ENCODE measurements around the gene GSN. TPM values are rescaled to one million over a fixed set of nuclear protein-coding genes. Genes with fewer than 3 reads are reported as not detected.

GSN gene
- total RNA-seq, 5 donors from 2014 or later (not counting 1 experiment from before 2014, with no cell fraction given), result 6.3 to 8.8 (median 8.4) TPM

- ChIA-PET POLR2A (interaction anchor here in 1 of 2 donors (1.2 kb wide), 1 partner anchor 20 kb away, joined by 3 read pairs; no protein-coding TSS in a partner anchor), CTCF (interaction anchor here (0.8 to 1.7 kb wide), 3 partner anchors 26 to 594 kb away, joined by 3 to 4 read pairs (median 3); no protein-coding TSS in a partner anchor)
- Mint-ChIP-seq H3K27me3 (no peaks in the 10 kb centered on the region), H3K9me3 (no peaks in the 10 kb centered on the region), H3K4me3 (no peak overlapping the region), H3K36me3 (peaks cover 52% of the 10 kb centered on the region), H3K4me1 (peaks cover 11 to 37% (median 32%) of the 10 kb centered on the region in 3 donors), H3K27ac (no peak overlapping the region)
- 90% methylated on average over 2 of the region's 8 CpGs for WGBS (ENCODE audit: insufficient coverage)
- no peak for DNase-seq
- Histone ChIP-seq H3K9me3 (no peaks in the 10 kb centered on the region), H3K27ac (ENCODE audit: low read length) (no peak overlapping the region), H3K36me3 (ENCODE audit: control insufficient read depth in 2 of 2, extremely low read depth in 1 of 2, insufficient read depth in 1 of 2, low read length in 1 of 2) (peaks cover 0 to 62% of the 10 kb centered on the region in 2 donors), H3K4me3 (ENCODE audit: control insufficient read depth in 1 of 2, extremely low read depth in 1 of 2, low read length in 1 of 2) (no peak overlapping the region), H3K27me3 (replicated peaks in 1 of 2; ENCODE audit: control insufficient read depth in 2 of 2, extremely low read depth in 1 of 2, insufficient read depth in 2 of 2, low read length in 1 of 2) (no peaks in the 10 kb centered on the region), H3K4me1 (ENCODE audit: control insufficient read depth in 1 of 2, extremely low read depth in 1 of 2, insufficient read depth in 2 of 2, low read length in 2 of 2) (peaks cover 0 to 14% of the 10 kb centered on the region in 2 experiments)
- ATAC-seq (replicated peaks in 1 of 4), result no peak
Observed at GRCh38 chr9:121349009-121349408, 81.0 kb downstream of the GSN start.

- Histone ChIP-seq H3K4me1 (ENCODE audit: control insufficient read depth in 1 of 2, extremely low read depth in 1 of 2, insufficient read depth in 2 of 2, low read length in 2 of 2) (peaks cover 0 to 23% of the 10 kb centered on the region in 2 experiments), H3K4me3 (ENCODE audit: control insufficient read depth in 1 of 2, extremely low read depth in 1 of 2, low read length in 1 of 2) (no peak overlapping the region), H3K9me3 (no peaks in the 10 kb centered on the region), H3K27ac (ENCODE audit: low read length) (no peak overlapping the region), H3K27me3 (replicated peaks in 1 of 2; ENCODE audit: control insufficient read depth in 2 of 2, extremely low read depth in 1 of 2, insufficient read depth in 2 of 2, low read length in 1 of 2) (no peaks in the 10 kb centered on the region), H3K36me3 (ENCODE audit: control insufficient read depth in 2 of 2, extremely low read depth in 1 of 2, insufficient read depth in 1 of 2, low read length in 1 of 2) (peaks cover 0 to 54% of the 10 kb centered on the region in 2 donors)
- DNase-seq (no peak), ATAC-seq (replicated peaks in 1 of 4) (no peak)
- Mint-ChIP-seq H3K9me3 (no peaks in the 10 kb centered on the region), H3K27me3 (no peaks in the 10 kb centered on the region), H3K4me3 (no peak overlapping the region), H3K27ac (peak overlapping the region in 1 of 2 donors; percentile 1), H3K36me3 (peaks cover 50% of the 10 kb centered on the region), H3K4me1 (peaks cover 12 to 38% (median 32%) of the 10 kb centered on the region in 3 donors)
- ChIA-PET CTCF (interaction anchor here in 1 of 2 donors (0.8 to 1.7 kb wide), 3 partner anchors 25 to 34 kb away, joined by 4 to 5 read pairs (median 4); no protein-coding TSS in a partner anchor), POLR2A (interaction anchor here in 1 of 2 donors (1.2 kb wide), 1 partner anchor 19 kb away, joined by 3 read pairs; no protein-coding TSS in a partner anchor)
- WGBS (ENCODE audit: insufficient coverage), result no CpG with 5 or more reads among the region's 1 CpG
Observed at GRCh38 chr9:121350036-121350435, 82.1 kb downstream of the GSN start.

GRCh38 chr9:121350993-121351561, 83.1 kb downstream of the GSN start:
- Histone ChIP-seq H3K27me3 (replicated peaks in 1 of 2; ENCODE audit: control insufficient read depth in 2 of 2, extremely low read depth in 1 of 2, insufficient read depth in 2 of 2, low read length in 1 of 2) (no peaks in the 10 kb centered on the region), H3K27ac (ENCODE audit: low read length) (no peak overlapping the region), H3K36me3 (ENCODE audit: control insufficient read depth in 2 of 2, extremely low read depth in 1 of 2, insufficient read depth in 1 of 2, low read length in 1 of 2) (peaks cover 0 to 48% of the 10 kb centered on the region in 2 donors), H3K4me1 (ENCODE audit: control insufficient read depth in 1 of 2, extremely low read depth in 1 of 2, insufficient read depth in 2 of 2, low read length in 2 of 2) (peaks cover 0 to 33% of the 10 kb centered on the region in 2 experiments), H3K4me3 (ENCODE audit: control insufficient read depth in 1 of 2, extremely low read depth in 1 of 2, low read length in 1 of 2) (no peak overlapping the region), H3K9me3 (no peaks in the 10 kb centered on the region)
- no peaks in the 10 kb centered on the region for H3K27me3 Mint-ChIP-seq
- DNase-seq (no peak), ATAC-seq (replicated peaks in 1 of 4) (no peak)
- peak overlapping the region in 1 of 2 donors; percentile 8 for H3K27ac Mint-ChIP-seq
- H3K4me3 Mint-ChIP-seq, result no peak overlapping the region
- H3K4me1 Mint-ChIP-seq, result peaks cover 15 to 45% (median 39%) of the 10 kb centered on the region in 3 donors
- ChIA-PET CTCF (interaction anchor here in 1 of 2 donors (1.1 kb wide), 1 partner anchor 31 kb away, joined by 4 read pairs; no protein-coding TSS in a partner anchor), POLR2A (no interaction called here)
- H3K36me3 Mint-ChIP-seq, result peaks cover 57% of the 10 kb centered on the region
- WGBS (ENCODE audit: insufficient coverage), result 60% methylated on average over 1 of the region's 2 CpGs
- no peaks in the 10 kb centered on the region for H3K9me3 Mint-ChIP-seq

- Mint-ChIP-seq H3K27me3 (no peaks in the 10 kb centered on the region), H3K36me3 (peaks cover 44% of the 10 kb centered on the region), H3K4me3 (peak overlapping the region; percentile 34 to 56 (median 44)), H3K9me3 (no peaks in the 10 kb centered on the region), H3K27ac (peak overlapping the region; percentile 80 to 87), H3K4me1 (peaks cover 32 to 67% (median 52%) of the 10 kb centered on the region in 3 donors)
- Histone ChIP-seq H3K27ac (ENCODE audit: low read length) (peak overlapping the region; percentile 73), H3K9me3 (no peaks in the 10 kb centered on the region), H3K27me3 (replicated peaks in 1 of 2; ENCODE audit: control insufficient read depth in 2 of 2, extremely low read depth in 1 of 2, insufficient read depth in 2 of 2, low read length in 1 of 2) (no peaks in the 10 kb centered on the region), H3K4me1 (ENCODE audit: control insufficient read depth in 1 of 2, extremely low read depth in 1 of 2, insufficient read depth in 2 of 2, low read length in 2 of 2) (peaks cover 0 to 49% of the 10 kb centered on the region in 2 experiments), H3K36me3 (ENCODE audit: control insufficient read depth in 2 of 2, extremely low read depth in 1 of 2, insufficient read depth in 1 of 2, low read length in 1 of 2) (peaks cover 0 to 25% of the 10 kb centered on the region in 2 donors), H3K4me3 (ENCODE audit: control insufficient read depth in 1 of 2, extremely low read depth in 1 of 2, low read length in 1 of 2) (peak overlapping the region in 1 of 2 donors; percentile 5)
- ChIA-PET CTCF (interaction anchor here (0.6 to 1.5 kb wide), 5 partner anchors 11 to 34 kb away, joined by 3 to 11 read pairs (median 9); no protein-coding TSS in a partner anchor), POLR2A (interaction anchor here in 1 of 2 donors (0.5 to 1.5 kb wide), 2 partner anchors 12 to 1483 kb away, joined by 3 to 7 read pairs; no protein-coding TSS in a partner anchor)
- peak in 31 of 35 experiments; percentile 12 to 86 (median 45) for DNase-seq
- WGBS (ENCODE audit: insufficient coverage), result 45% methylated on average over 6 of the region's 9 CpGs
- ATAC-seq (replicated peaks in 1 of 4), result peak; percentile 86 to 96 (median 90)
Observed at GRCh38 chr9:121353241-121354061, 85.5 kb downstream of the GSN start.

GRCh38 chr9:121354141-121354540, 86.2 kb downstream of the GSN start:
- DNase-seq (no peak), ATAC-seq (replicated peaks in 1 of 4) (peak in 1 of 4 experiments; percentile 23)
- H3K36me3 ChIP-seq (ENCODE audit: control insufficient read depth in 2 of 2, extremely low read depth in 1 of 2, insufficient read depth in 1 of 2, low read length in 1 of 2), result peaks cover 0 to 19% of the 10 kb centered on the region in 2 donors
- no peaks in the 10 kb centered on the region for H3K9me3 ChIP-seq
- H3K4me3 ChIP-seq (ENCODE audit: control insufficient read depth in 1 of 2, extremely low read depth in 1 of 2, low read length in 1 of 2), result no peak overlapping the region
- peak overlapping the region; percentile 73 for H3K27ac ChIP-seq (ENCODE audit: low read length)
- H3K4me1 ChIP-seq (ENCODE audit: control insufficient read depth in 1 of 2, extremely low read depth in 1 of 2, insufficient read depth in 2 of 2, low read length in 2 of 2), result peaks cover 0 to 51% of the 10 kb centered on the region in 2 experiments
- Mint-ChIP-seq H3K27me3 (no peaks in the 10 kb centered on the region), H3K27ac (peak overlapping the region; percentile 80 to 87), H3K36me3 (peaks cover 37% of the 10 kb centered on the region), H3K4me3 (peak overlapping the region in 1 of 3 donors; percentile 56), H3K9me3 (no peaks in the 10 kb centered on the region), H3K4me1 (peaks cover 39 to 74% (median 59%) of the 10 kb centered on the region in 3 donors)
- POLR2A ChIA-PET, result interaction anchor here in 1 of 2 donors (0.5 to 1.5 kb wide), 2 partner anchors 11 to 1482 kb away, joined by 3 to 7 read pairs; no protein-coding TSS in a partner anchor
- CTCF ChIA-PET, result interaction anchor here in 1 of 2 donors (1.1 to 1.5 kb wide), 4 partner anchors 10 to 34 kb away, joined by 4 to 11 read pairs (median 10); no protein-coding TSS in a partner anchor
- H3K27me3 ChIP-seq (replicated peaks in 1 of 2; ENCODE audit: control insufficient read depth in 2 of 2, extremely low read depth in 1 of 2, insufficient read depth in 2 of 2, low read length in 1 of 2), result no peaks in the 10 kb centered on the region
- WGBS (ENCODE audit: insufficient coverage), result 25% methylated on average over 2 of the region's 5 CpGs

GRCh38 chr9:121354762-121355161, 86.8 kb downstream of the GSN start:
- DNase-seq (no peak), ATAC-seq (replicated peaks in 1 of 4) (no peak)
- H3K9me3 Mint-ChIP-seq, result no peaks in the 10 kb centered on the region
- POLR2A ChIA-PET, result no interaction called here
- H3K27ac ChIP-seq (ENCODE audit: low read length), result peak overlapping the region; percentile 73
- H3K4me3 ChIP-seq (ENCODE audit: control insufficient read depth in 1 of 2, extremely low read depth in 1 of 2, low read length in 1 of 2), result no peak overlapping the region
- WGBS (ENCODE audit: insufficient coverage), result no CpG with 5 or more reads among the region's 5 CpGs
- peaks cover 0 to 52% of the 10 kb centered on the region in 2 experiments for H3K4me1 ChIP-seq (ENCODE audit: control insufficient read depth in 1 of 2, extremely low read depth in 1 of 2, insufficient read depth in 2 of 2, low read length in 2 of 2)
- H3K27me3 ChIP-seq (replicated peaks in 1 of 2; ENCODE audit: control insufficient read depth in 2 of 2, extremely low read depth in 1 of 2, insufficient read depth in 2 of 2, low read length in 1 of 2), result no peaks in the 10 kb centered on the region
- peaks cover 34% of the 10 kb centered on the region for H3K36me3 Mint-ChIP-seq
- H3K4me1 Mint-ChIP-seq, result peaks cover 41 to 78% (median 65%) of the 10 kb centered on the region in 3 donors
- CTCF ChIA-PET, result interaction anchor here in 1 of 2 donors (0.8 to 1.5 kb wide), 3 partner anchors 10 to 35 kb away, joined by 5 to 10 read pairs (median 9); no protein-coding TSS in a partner anchor
- no peaks in the 10 kb centered on the region for H3K9me3 ChIP-seq
- no peak overlapping the region for H3K4me3 Mint-ChIP-seq
- H3K27ac Mint-ChIP-seq, result peak overlapping the region; percentile 4 to 44
- peaks cover 0 to 18% of the 10 kb centered on the region in 2 donors for H3K36me3 ChIP-seq (ENCODE audit: control insufficient read depth in 2 of 2, extremely low read depth in 1 of 2, insufficient read depth in 1 of 2, low read length in 1 of 2)
- no peaks in the 10 kb centered on the region for H3K27me3 Mint-ChIP-seq
